Measurements from ENCODE around the gene OLIG2. TPM values are rescaled to one million over a fixed set of nuclear protein-coding genes. Genes with fewer than 3 reads are reported as not detected.
A peak's percentile ranks its signal among the peaks of the same experiment; 100 is the strongest.

The OLIG2 gene
- 0.55 TPM for polyA plus RNA-seq (2013, experiment 1 of 2)
- 0.60 TPM for polyA plus RNA-seq (2013, experiment 2 of 2)

GRCh38 chr21:33025489-33026442, at the start of gene OLIG2:
Gene OLIG2 (plus strand): TSS chr21:33025935. CDS start chr21:33026863, 928 bp downstream.
- H4K5ac ChIP-seq (ENCODE audit: low read length) = no peak within 1 kb of the TSS
- peak; percentile 97 for DNase-seq
- no peak within 1 kb of the TSS for H2BK120ac ChIP-seq (ENCODE audit: low read depth, low read length)
- H3K27ac ChIP-seq (ENCODE audit: low read depth, low read length) = no peak within 1 kb of the TSS
- H2AK5ac ChIP-seq (ENCODE audit: low read length) = no peak within 1 kb of the TSS
- H2BK15ac ChIP-seq (replicated peaks; ENCODE audit: low read depth) = no peak within 1 kb of the TSS
- H4K8ac ChIP-seq (ENCODE audit: low read depth, low read length) = no peak within 1 kb of the TSS
- no peak within 1 kb of the TSS for H3K18ac ChIP-seq (ENCODE audit: low read length)
- no peaks in the 10 kb centered on the region for H3K79me2 ChIP-seq (ENCODE audit: control insufficient read depth, insufficient read depth, low read length)
- H3K36me3 ChIP-seq (ENCODE audit: control insufficient read depth, insufficient read depth, low read length) = no peaks in the 10 kb centered on the region
- peak within 1 kb of the TSS; percentile 74 for H3K4me2 ChIP-seq (ENCODE audit: low read length)
- peak within 1 kb of the TSS; percentile 21 for H3K4me3 ChIP-seq (ENCODE audit: low read length)
- no peak within 1 kb of the TSS for H2BK5ac ChIP-seq (ENCODE audit: low read length)
- no CpG with 5 or more reads among the region's 59 CpGs for WGBS (ENCODE audit: extremely low coverage, insufficient coverage, low lambda C conversion rate)
- H3K9ac ChIP-seq (ENCODE audit: low read length) = peak within 1 kb of the TSS; percentile 35
- H3K56ac ChIP-seq (ENCODE audit: low read length) = peak within 1 kb of the TSS; percentile 67
- H3K4me1 ChIP-seq (ENCODE audit: control insufficient read depth, low read depth, low read length) = no peaks in the 10 kb centered on the region
- H3K23ac ChIP-seq (ENCODE audit: low read length) = no peak within 1 kb of the TSS
- H3K4ac ChIP-seq (ENCODE audit: low read depth, low read length) = no peak within 1 kb of the TSS
- no peaks in the 10 kb centered on the region for H3K79me1 ChIP-seq (ENCODE audit: low read length)
- H3K27me3 ChIP-seq (ENCODE audit: insufficient read depth, low read length, poor library complexity) = peaks cover 88% of the 10 kb centered on the region

- Histone ChIP-seq H2BK120ac (ENCODE audit: low read depth, low read length) (no peak overlapping the region), H3K27ac (ENCODE audit: low read depth, low read length) (no peak overlapping the region), H3K4ac (ENCODE audit: low read depth, low read length) (no peak overlapping the region), H4K8ac (ENCODE audit: low read depth, low read length) (no peak overlapping the region), H2BK15ac (replicated peaks; ENCODE audit: low read depth) (no peak overlapping the region), H3K79me2 (ENCODE audit: control insufficient read depth, insufficient read depth, low read length) (no peaks in the 10 kb centered on the region), H3K56ac (ENCODE audit: low read length) (no peak overlapping the region), H3K4me1 (ENCODE audit: control insufficient read depth, low read depth, low read length) (no peaks in the 10 kb centered on the region), H3K18ac (ENCODE audit: low read length) (no peak overlapping the region), H3K27me3 (ENCODE audit: insufficient read depth, low read length, poor library complexity) (no peaks in the 10 kb centered on the region), H3K23ac (ENCODE audit: low read length) (no peak overlapping the region), H3K36me3 (ENCODE audit: control insufficient read depth, insufficient read depth, low read length) (no peaks in the 10 kb centered on the region), H3K79me1 (ENCODE audit: low read length) (no peaks in the 10 kb centered on the region), H3K9ac (ENCODE audit: low read length) (no peak overlapping the region), H2AK5ac (ENCODE audit: low read length) (no peak overlapping the region), H3K4me3 (ENCODE audit: low read length) (no peak overlapping the region), H3K4me2 (ENCODE audit: low read length) (no peak overlapping the region), H2BK5ac (ENCODE audit: low read length) (no peak overlapping the region), H4K5ac (ENCODE audit: low read length) (no peak overlapping the region)
- no CpG with 5 or more reads among the region's 3 CpGs for WGBS (ENCODE audit: extremely low coverage, insufficient coverage, low lambda C conversion rate)
- no peak for DNase-seq
Measured at GRCh38 chr21:32976791-32977190, 48.9 kb upstream of the OLIG2 start.

GRCh38 chr21:32977216-32977615, 48.5 kb upstream of the OLIG2 start:
- no peak overlapping the region for H3K4me2 ChIP-seq (ENCODE audit: low read length)
- no peak overlapping the region for H3K4me3 ChIP-seq (ENCODE audit: low read length)
- no peak overlapping the region for H4K5ac ChIP-seq (ENCODE audit: low read length)
- no peak overlapping the region for H2BK120ac ChIP-seq (ENCODE audit: low read depth, low read length)
- no peaks in the 10 kb centered on the region for H3K27me3 ChIP-seq (ENCODE audit: insufficient read depth, low read length, poor library complexity)
- H3K23ac ChIP-seq (ENCODE audit: low read length) = no peak overlapping the region
- no peak for DNase-seq
- H3K56ac ChIP-seq (ENCODE audit: low read length) = no peak overlapping the region
- no peak overlapping the region for H2BK15ac ChIP-seq (replicated peaks; ENCODE audit: low read depth)
- no peak overlapping the region for H4K8ac ChIP-seq (ENCODE audit: low read depth, low read length)
- H3K27ac ChIP-seq (ENCODE audit: low read depth, low read length) = no peak overlapping the region
- no CpG with 5 or more reads among the region's 5 CpGs for WGBS (ENCODE audit: extremely low coverage, insufficient coverage, low lambda C conversion rate)
- no peak overlapping the region for H3K18ac ChIP-seq (ENCODE audit: low read length)
- H3K79me1 ChIP-seq (ENCODE audit: low read length) = no peaks in the 10 kb centered on the region
- no peaks in the 10 kb centered on the region for H3K4me1 ChIP-seq (ENCODE audit: control insufficient read depth, low read depth, low read length)
- no peak overlapping the region for H3K4ac ChIP-seq (ENCODE audit: low read depth, low read length)
- no peak overlapping the region for H2AK5ac ChIP-seq (ENCODE audit: low read length)
- H3K36me3 ChIP-seq (ENCODE audit: control insufficient read depth, insufficient read depth, low read length) = no peaks in the 10 kb centered on the region
- H3K9ac ChIP-seq (ENCODE audit: low read length) = no peak overlapping the region
- H2BK5ac ChIP-seq (ENCODE audit: low read length) = no peak overlapping the region
- no peaks in the 10 kb centered on the region for H3K79me2 ChIP-seq (ENCODE audit: control insufficient read depth, insufficient read depth, low read length)

- no peak overlapping the region for H3K9ac ChIP-seq (ENCODE audit: low read length)
- H3K79me2 ChIP-seq (ENCODE audit: control insufficient read depth, insufficient read depth, low read length) = no peaks in the 10 kb centered on the region
- WGBS (ENCODE audit: extremely low coverage, insufficient coverage, low lambda C conversion rate) = no CpG with 5 or more reads among the region's 39 CpGs
- no peak overlapping the region for H2BK120ac ChIP-seq (ENCODE audit: low read depth, low read length)
- no peak overlapping the region for H3K4ac ChIP-seq (ENCODE audit: low read depth, low read length)
- no peak overlapping the region for H2AK5ac ChIP-seq (ENCODE audit: low read length)
- no peak overlapping the region for H3K4me2 ChIP-seq (ENCODE audit: low read length)
- H3K4me3 ChIP-seq (ENCODE audit: low read length) = no peak overlapping the region
- DNase-seq = no peak
- H3K23ac ChIP-seq (ENCODE audit: low read length) = no peak overlapping the region
- no peaks in the 10 kb centered on the region for H3K79me1 ChIP-seq (ENCODE audit: low read length)
- H2BK5ac ChIP-seq (ENCODE audit: low read length) = no peak overlapping the region
- no peak overlapping the region for H3K56ac ChIP-seq (ENCODE audit: low read length)
- no peak overlapping the region for H4K5ac ChIP-seq (ENCODE audit: low read length)
- H3K27ac ChIP-seq (ENCODE audit: low read depth, low read length) = no peak overlapping the region
- H2BK15ac ChIP-seq (replicated peaks; ENCODE audit: low read depth) = no peak overlapping the region
- H4K8ac ChIP-seq (ENCODE audit: low read depth, low read length) = no peak overlapping the region
- no peaks in the 10 kb centered on the region for H3K4me1 ChIP-seq (ENCODE audit: control insufficient read depth, low read depth, low read length)
- no peaks in the 10 kb centered on the region for H3K36me3 ChIP-seq (ENCODE audit: control insufficient read depth, insufficient read depth, low read length)
- no peaks in the 10 kb centered on the region for H3K27me3 ChIP-seq (ENCODE audit: insufficient read depth, low read length, poor library complexity)
- H3K18ac ChIP-seq (ENCODE audit: low read length) = no peak overlapping the region
Measured at GRCh38 chr21:32978331-32979270, 47.1 kb upstream of the OLIG2 start.

GRCh38 chr21:32979598-32980268, 46.0 kb upstream of the OLIG2 start:
- DNase-seq = no peak
- Histone ChIP-seq H4K5ac (ENCODE audit: low read length) (no peak overlapping the region), H3K18ac (ENCODE audit: low read length) (no peak overlapping the region), H2BK120ac (ENCODE audit: low read depth, low read length) (no peak overlapping the region), H3K27me3 (ENCODE audit: insufficient read depth, low read length, poor library complexity) (no peaks in the 10 kb centered on the region), H3K4me2 (ENCODE audit: low read length) (no peak overlapping the region), H2BK15ac (replicated peaks; ENCODE audit: low read depth) (no peak overlapping the region), H3K4ac (ENCODE audit: low read depth, low read length) (no peak overlapping the region), H3K4me3 (ENCODE audit: low read length) (no peak overlapping the region), H3K9ac (ENCODE audit: low read length) (no peak overlapping the region), H2AK5ac (ENCODE audit: low read length) (no peak overlapping the region), H3K4me1 (ENCODE audit: control insufficient read depth, low read depth, low read length) (no peaks in the 10 kb centered on the region), H3K23ac (ENCODE audit: low read length) (no peak overlapping the region), H3K79me2 (ENCODE audit: control insufficient read depth, insufficient read depth, low read length) (no peaks in the 10 kb centered on the region), H4K8ac (ENCODE audit: low read depth, low read length) (no peak overlapping the region), H2BK5ac (ENCODE audit: low read length) (no peak overlapping the region), H3K79me1 (ENCODE audit: low read length) (no peaks in the 10 kb centered on the region), H3K27ac (ENCODE audit: low read depth, low read length) (no peak overlapping the region), H3K56ac (ENCODE audit: low read length) (no peak overlapping the region), H3K36me3 (ENCODE audit: control insufficient read depth, insufficient read depth, low read length) (no peaks in the 10 kb centered on the region)
- 100% methylated on average over 1 of the region's 2 CpGs for WGBS (ENCODE audit: extremely low coverage, insufficient coverage, low lambda C conversion rate)
